HL-60/S4 treated with retinoic acid at 250 ng/mL for 4 days and 3 days (cell line): ENCODE results near the gene GEMIN4.
"Not testable (repeated sequence)": the region's sequence is repeated elsewhere in the genome, so short reads cannot be mapped to it uniquely, and the experiment has no call there.

Source experiments
- in situ Hi-C: fragments of 300-500 bp; cut with MboI; formaldehyde crosslinking; loops from 2 replicates; pipeline ENCODE4 v1.7.0; 2022; ENCODE audit warnings: low sequenced_read_pairs

The GEMIN4 gene

GRCh38 chr17:708132-708531 lies 43.9 kb downstream of the GEMIN4 start:
- in situ Hi-C loops: no loop called here

- in situ Hi-C loops: no loop called here
These were observed 46.2 kb downstream of the GEMIN4 start for GRCh38 chr17:705863-706262.

- in situ Hi-C loops: no loop called here
These were observed 47.1 kb downstream of the GEMIN4 start for GRCh38 chr17:705011-705410.

GRCh38 chr17:704111-704864 lies 47.8 kb downstream of the GEMIN4 start:
- in situ Hi-C loops: no loop called here

- in situ Hi-C loops: no loop called here
These were observed 48.8 kb downstream of the GEMIN4 start for GRCh38 chr17:703081-703875.

GRCh38 chr17:700504-701094 lies 51.5 kb downstream of the GEMIN4 start:
- in situ Hi-C loops: no loop called here

GRCh38 chr17:699345-699744 lies 52.7 kb downstream of the GEMIN4 start:
- in situ Hi-C loops: no loop called here

GRCh38 chr17:698096-698495 lies 54.0 kb downstream of the GEMIN4 start:
- in situ Hi-C loops: not testable (repeated sequence)

GRCh38 chr17:697682-698081 lies 54.4 kb downstream of the GEMIN4 start:
- in situ Hi-C loops: no loop called here

- in situ Hi-C loops: no loop called here
These were observed 55.7 kb downstream of the GEMIN4 start for GRCh38 chr17:696369-696768.
